GM18951 (cell line): Measurements from ENCODE around the gene SULT2B1.

Experiments used
- POLR2A ChIP-seq: IDR thresholded peaks from 4 replicates; pipeline ENCODE4 v1.6.1; 2011; ENCODE audit warnings: mild to moderate bottlenecking; ENCODE audit not compliant: insufficient read length, insufficient read depth; ENCODE audit errors: extremely low read depth
- in situ Hi-C: fragments of 300-500 bp; cut with MboI; formaldehyde crosslinking; loops from one replicate; pipeline ENCODE4 v1.12.0; 2022; ENCODE audit warnings: low sequenced_read_pairs, mixed read lengths, inconsistent platforms; ENCODE audit not compliant: unreplicated experiment

Gene SULT2B1

GRCh38 chr19:48551437-48552302, at the start of gene SULT2B1:
Gene SULT2B1, plus strand, starts transcription at chr19:48552172. Its CDS starts 81 bp downstream, at chr19:48552253.
- in situ Hi-C loops: no loop called here

GRCh38 chr19:48502350-48503018, 49.5 kb upstream of the SULT2B1 start:
- TF ChIP-seq POLR2A: no peak
- in situ Hi-C loops: no loop called here

More at GRCh38 chr19:48551437-48552302, at the start of gene SULT2B1:
- TF ChIP-seq POLR2A: no peak

- in situ Hi-C loops: loop anchor here (5.0 kb wide), 1 partner anchor 81 kb away; no protein-coding TSS in a partner anchor
- TF ChIP-seq POLR2A: no peak
Measured at GRCh38 chr19:48506138-48506733, 45.7 kb upstream of the SULT2B1 start.

DNA sequence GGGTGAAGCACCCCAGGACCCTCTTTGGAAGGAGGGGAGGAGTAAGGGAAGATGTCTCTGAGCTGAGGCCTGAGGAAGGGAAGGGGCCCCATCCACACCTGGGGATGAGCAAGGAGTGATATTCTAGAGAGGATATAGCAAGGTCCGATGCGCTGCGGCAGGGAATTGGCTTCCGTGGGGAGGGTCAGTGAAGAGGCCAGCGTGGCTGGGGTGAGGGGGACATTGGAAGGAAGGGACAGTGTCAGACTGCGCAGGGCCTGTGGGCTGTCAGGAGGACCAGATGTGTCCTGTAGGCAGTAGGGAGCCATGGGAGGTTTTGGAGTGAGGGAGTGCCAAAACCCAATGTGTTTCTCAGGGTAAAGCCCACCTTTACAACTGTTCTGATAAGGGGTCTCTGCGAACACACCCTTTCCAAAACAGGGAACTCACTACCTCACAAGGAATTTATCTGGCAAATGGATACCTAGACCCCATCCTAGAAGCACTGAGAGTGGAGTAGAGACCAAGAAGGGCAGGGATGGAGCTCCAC, 44.0 kb upstream of the SULT2B1 start:
- in situ Hi-C loops: loop anchor here (5.0 kb wide), 1 partner anchor 79 kb away; no protein-coding TSS in a partner anchor
- no peak for TF ChIP-seq POLR2A

DNA sequence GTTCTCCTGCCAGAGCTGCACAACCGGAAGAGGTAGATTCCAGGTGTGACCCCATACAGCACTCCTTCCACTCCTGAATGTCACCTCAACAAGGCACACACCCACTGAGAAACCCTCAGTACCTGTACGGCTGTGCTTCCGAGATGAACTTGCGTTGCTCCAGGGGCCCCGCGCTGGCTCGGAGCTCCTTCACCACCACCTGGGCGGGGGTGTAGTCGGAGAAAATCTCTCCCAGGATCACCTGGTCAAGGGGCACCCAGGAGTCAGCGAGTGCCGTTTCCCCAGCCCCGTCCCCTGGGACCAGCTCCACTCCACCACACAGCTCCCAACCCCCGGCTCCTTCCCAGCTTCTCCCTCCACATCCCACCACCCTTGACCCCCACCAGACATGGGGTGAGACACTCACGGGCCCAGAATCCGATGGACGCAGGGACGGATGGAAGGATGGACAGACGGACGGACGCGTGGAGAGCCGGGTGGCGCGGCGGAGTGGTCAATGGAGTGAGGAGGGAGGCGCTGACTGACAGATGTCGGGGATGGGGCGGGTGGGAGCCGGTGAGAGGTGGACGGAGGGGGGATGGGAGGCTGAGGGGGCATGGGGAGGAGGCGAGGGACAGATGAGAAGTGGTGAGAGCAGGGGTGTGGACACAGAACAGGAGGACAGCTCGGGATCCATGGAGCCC, 43.1 kb upstream of the SULT2B1 start:
- no peak for TF ChIP-seq POLR2A
- in situ Hi-C loops: loop anchor here (5.0 kb wide), 1 partner anchor 78 kb away; no protein-coding TSS in a partner anchor

DNA sequence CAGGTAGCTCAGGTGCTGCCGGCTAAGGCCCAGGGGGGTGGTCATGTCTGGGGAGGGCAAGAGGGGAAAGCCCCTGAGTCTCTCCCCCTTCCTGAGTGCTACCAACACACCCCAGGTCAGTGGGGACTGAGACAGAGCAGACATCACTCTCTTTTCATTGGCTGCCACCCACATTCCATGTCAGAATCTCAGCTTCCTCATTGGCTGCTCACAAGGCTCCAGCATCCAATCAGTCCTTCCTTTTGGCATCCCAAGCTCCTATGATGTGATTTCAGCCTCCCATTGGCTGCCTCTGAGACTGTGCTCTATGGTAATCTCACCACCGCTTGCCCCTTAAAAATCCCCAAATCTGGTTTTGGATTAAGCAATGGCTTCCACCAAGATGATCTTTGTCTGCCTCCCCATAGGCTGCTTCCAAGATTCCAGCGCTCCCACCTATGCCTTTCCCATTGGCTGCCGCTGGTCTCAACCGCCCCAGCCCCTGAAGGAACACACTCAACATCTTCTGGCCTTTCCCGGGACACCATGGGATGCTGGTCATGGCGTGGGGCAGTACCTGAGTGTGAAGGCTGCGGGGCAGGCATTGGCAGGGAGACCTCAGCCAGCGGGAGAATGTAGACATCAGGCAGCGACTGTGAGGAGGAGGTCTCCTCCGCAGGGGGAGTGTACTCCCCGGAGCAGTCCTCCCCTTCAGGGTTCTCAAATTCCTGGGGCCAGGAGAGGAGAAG, 42.3 kb upstream of the SULT2B1 start:
- in situ Hi-C loops: loop anchor here (5.0 kb wide), 1 partner anchor 78 kb away; no protein-coding TSS in a partner anchor
- no peak for TF ChIP-seq POLR2A

- in situ Hi-C loops: no loop called here
- TF ChIP-seq POLR2A: no peak
Measured at GRCh38 chr19:48510421-48511268, 41.3 kb upstream of the SULT2B1 start.

DNA sequence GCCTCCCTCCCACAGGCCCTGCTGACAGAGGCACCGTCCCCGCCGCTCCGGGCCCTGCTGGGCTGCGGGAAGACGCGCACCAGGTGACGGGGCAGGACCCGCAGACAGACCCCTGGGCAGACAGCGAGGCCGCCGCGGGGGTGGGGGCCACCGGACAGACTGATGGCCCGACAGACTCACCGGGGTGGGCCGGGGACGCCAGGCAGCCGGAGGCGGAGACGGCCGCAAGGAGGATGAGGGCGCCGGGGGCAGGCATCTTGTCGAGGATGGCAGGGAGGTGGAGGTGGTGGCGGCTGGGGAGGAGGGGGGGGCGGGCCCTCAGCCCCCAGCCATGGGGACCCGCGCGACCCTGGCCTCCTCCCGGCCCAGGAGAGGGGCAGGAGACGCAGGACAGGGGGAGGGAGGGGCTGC, 40.6 kb upstream of the SULT2B1 start:
- in situ Hi-C loops: no loop called here
- no peak for TF ChIP-seq POLR2A

DNA sequence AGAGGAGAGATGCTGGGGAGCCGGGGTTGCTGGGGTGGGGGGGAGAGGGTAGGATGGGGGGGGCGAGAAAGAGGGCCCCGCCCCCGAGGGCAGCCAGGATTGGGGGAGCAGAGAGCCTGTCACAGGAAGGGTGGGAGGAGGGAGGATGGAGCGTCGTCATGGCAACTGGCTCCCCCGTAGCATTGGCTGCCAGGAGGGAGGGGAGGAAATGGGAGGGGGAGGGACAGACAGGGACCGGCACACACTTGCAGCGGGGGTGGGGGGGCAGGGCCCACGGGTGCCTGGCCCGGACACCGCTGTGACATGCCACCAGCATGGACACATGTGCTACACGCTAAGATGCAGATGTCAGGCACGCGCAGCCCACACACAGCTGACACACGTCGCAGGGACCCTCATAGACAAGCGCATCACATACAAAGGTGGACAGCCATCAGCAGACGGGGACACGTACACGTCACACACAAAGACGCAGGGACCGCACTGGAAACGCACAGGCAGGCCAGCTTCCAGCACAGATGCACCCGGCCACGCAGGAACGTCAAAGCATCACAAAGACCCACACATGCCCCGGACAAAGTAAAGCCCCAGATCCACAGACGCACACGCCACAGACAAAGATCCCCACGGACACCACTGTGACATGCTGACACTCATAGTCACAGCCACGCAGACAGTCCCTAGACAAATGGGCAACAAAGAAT, 40.0 kb upstream of the SULT2B1 start, which contains the start of gene LMTK3:
LMTK3 (minus strand) TSS at position 36 of the 704 bp plus-strand sequence. CDS start 259 bp downstream, outside the sequence.
- in situ Hi-C loops: no loop called here
- TF ChIP-seq POLR2A: no peak

- no peak for TF ChIP-seq POLR2A
- in situ Hi-C loops: no loop called here
Measured at GRCh38 chr19:48512504-48513288, 39.3 kb upstream of the SULT2B1 start.
